Stomach (tissue), 9 donors: Measurements from ENCODE around the gene FAM89B. TPM values are rescaled to one million over a fixed set of nuclear protein-coding genes. Genes with fewer than 3 reads are reported as not detected.
A peak's percentile ranks its signal among the peaks of the same experiment; 100 is the strongest.

Source experiments
- DNase-seq, 2 donors: peaks; one replicate each; pipeline versions ENCODE4 v3.0.0 to v3.0.0-alpha.2; 2013 to 2019
- H3K27ac ChIP-seq, 5 donors: fragments of 200-600 bp in 4 of 5; sonication (generic) in 4 of 5; one replicate each; pipeline ENCODE4 v1.5.1; 2013 to 2019; ENCODE audit warnings: mild to moderate bottlenecking in 1 of 5, moderate library complexity in 1 of 5
- H3K27me3 ChIP-seq, 3 donors: fragments of 200-600 bp; sonication (generic); one replicate each; pipeline ENCODE4 v1.5.1; 2017 to 2019; ENCODE audit warnings: mixed run types in 1 of 3
- H3K36me3 ChIP-seq, 4 donors: fragments of 200-600 bp; sonication (generic); 1 replicate in 3 of 4; 2 replicates in 1 of 4; pipeline ENCODE4 v1.5.1; 2016 to 2019
- H3K4me1 ChIP-seq, 4 donors: fragments of 200-600 bp; sonication (generic); one replicate each; pipeline ENCODE4 v1.5.1; 2016 to 2019
- H3K4me3 ChIP-seq, 4 donors: fragments of 200-600 bp; sonication (generic) in 3 of 4; one replicate each; pipeline ENCODE4 v1.5.1; 2016 to 2019; ENCODE audit warnings: mild to moderate bottlenecking in 1 of 4
- H3K9me3 ChIP-seq, 4 donors: fragments of 200-600 bp; sonication (generic); one replicate each; pipeline ENCODE4 v1.5.1; 2016 to 2019
- CTCF ChIP-seq, 7 experiments: fragments of 450-650 bp in 4 of 7; fragments of 200-600 bp in 3 of 7; sonication (generic) in 3 of 7; IDR thresholded peaks; one replicate each; pipeline ENCODE4 v1.5.1; 2016 to 2019; ENCODE audit warnings: antibody characterized with exemption in 7 of 7, control low read depth in 2 of 7, mild to moderate bottlenecking in 1 of 7
- EP300 ChIP-seq: sonication (generic); formaldehyde crosslinking; IDR thresholded peaks from one replicate; pipeline ENCODE4 v1.6.1; 2017; ENCODE audit warnings: antibody characterized with exemption
- POLR2A ChIP-seq, 4 donors: fragments of 450-650 bp; IDR thresholded peaks; one replicate each; pipeline ENCODE4 v1.6.1; 2016; ENCODE audit warnings: antibody characterized with exemption in 4 of 4, control low read depth in 2 of 4, mild to moderate bottlenecking in 1 of 4, moderate library complexity in 1 of 4
- POLR2AphosphoS5 ChIP-seq, 3 donors: sonication (generic); formaldehyde crosslinking; IDR thresholded peaks; one replicate each; pipeline ENCODE4 v1.6.1; 2016; ENCODE audit warnings: antibody characterized with exemption in 3 of 3
- WGBS, 5 donors: extraction: QIAGEN DNeasy Blood & Tissue Kit in 3 of 5; methylation state at CpG; one replicate each; pipeline versions ENCODE4 v1.1.5 to v1.1.7; 2013 to 2018; 5-methylcytosine and 5-hydroxymethylcytosine counted together
- intact Hi-C: fragments of 100-400 bp; cut with DNase I; formaldehyde crosslinking; loops from one replicate; pipeline ENCODE4 v1.15.1; 2023; ENCODE audit warnings: low total_unique reads
- polyA plus RNA-seq, 3 donors: library from polyadenylated mRNA; stranded (reverse); fragments of 200-250 nt; gene quantifications; one replicate each; pipeline ENCODE4 v1.2.3, GENCODE V29; 2013
- total RNA-seq, 5 donors: library from RNA; depleted of rRNA; stranded (reverse); fragments of >200 nt; gene quantifications; one replicate each; pipeline versions ENCODE4 v1.1.0 to v1.2.3, GENCODE V29; 2014 to 2016
- donor health status: healthy with polysubstance abuse.
- donor health status: Bipolar disorder and iron deficiency.
- donor health status: healthy.

Gene FAM89B
- total and polyA plus RNA-seq, 8 donors = 3.9 to 68.2 (median 56.8) TPM

GRCh38 chr11:65526744-65527143, 45.6 kb upstream of the FAM89B start:
- H3K9me3 ChIP-seq = no peaks in the 10 kb centered on the region
- peak overlapping the region in 1 of 4 donors; percentile 71 for H3K4me3 ChIP-seq
- no peaks in the 10 kb centered on the region for H3K27me3 ChIP-seq
- peak in 1 of 2 donors; percentile 7 for DNase-seq
- H3K4me1 ChIP-seq = peaks cover 21 to 52% (median 41%) of the 10 kb centered on the region in 4 donors
- WGBS, 5 donors = 87 to 94% (median 90%) methylated on average over 7 to 8 of the region's 8 CpGs
- TF ChIP-seq EP300 (no peak), POLR2A (IDR thresholded peaks at IDR 0.05) (no peak), CTCF (IDR thresholded peaks at IDR 0.05) (no peak), POLR2AphosphoS5 (IDR thresholded peaks at IDR 0.05) (no peak)
- intact Hi-C loops = no loop called here
- peaks cover 37 to 56% (median 55%) of the 10 kb centered on the region in 4 donors for H3K36me3 ChIP-seq
- no peak overlapping the region for H3K27ac ChIP-seq

DNA sequence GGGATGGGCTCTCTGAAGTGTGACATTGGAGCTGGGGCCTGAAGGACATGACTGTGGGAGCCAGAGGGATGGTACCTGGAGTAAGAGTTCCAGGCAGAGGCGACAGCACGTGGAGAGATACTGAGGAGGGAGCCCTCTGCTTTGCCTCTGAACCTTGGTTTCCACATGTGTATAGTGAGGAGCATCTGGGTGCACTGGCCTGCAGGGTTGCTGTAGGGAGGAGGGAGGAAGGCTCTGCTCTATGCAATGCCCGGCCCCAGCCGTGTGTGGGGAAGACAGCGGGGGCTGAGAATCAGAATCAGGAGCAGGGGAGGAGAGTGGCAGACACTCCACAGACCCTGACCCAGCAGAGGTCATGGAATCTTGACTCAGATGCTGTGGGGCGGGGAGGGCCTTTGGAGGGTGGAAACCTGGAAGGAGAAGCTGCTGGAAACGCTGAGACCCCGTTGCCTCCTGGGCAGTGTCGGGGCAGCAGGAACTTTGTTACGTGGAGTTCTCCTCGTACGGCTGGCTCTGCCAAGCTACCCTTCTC, 43.5 kb upstream of the FAM89B start:
- Histone ChIP-seq H3K4me3 (no peak overlapping the region), H3K27me3 (no peaks in the 10 kb centered on the region), H3K27ac (no peak overlapping the region), H3K36me3 (peaks cover 54 to 77% (median 77%) of the 10 kb centered on the region in 4 donors), H3K4me1 (peaks cover 21 to 44% (median 35%) of the 10 kb centered on the region in 4 donors), H3K9me3 (no peaks in the 10 kb centered on the region)
- DNase-seq = peak in 1 of 2 donors; percentile 5
- TF ChIP-seq POLR2AphosphoS5 (IDR thresholded peaks at IDR 0.05) = no peak
- TF ChIP-seq EP300 = no peak
- TF ChIP-seq POLR2A (IDR thresholded peaks at IDR 0.05) = no peak
- TF ChIP-seq CTCF (IDR thresholded peaks at IDR 0.05) = no peak
- 89 to 95% (median 93%) methylated on average over 12 of the region's 12 CpGs for WGBS, 5 donors
- intact Hi-C loops = no loop called here

DNA sequence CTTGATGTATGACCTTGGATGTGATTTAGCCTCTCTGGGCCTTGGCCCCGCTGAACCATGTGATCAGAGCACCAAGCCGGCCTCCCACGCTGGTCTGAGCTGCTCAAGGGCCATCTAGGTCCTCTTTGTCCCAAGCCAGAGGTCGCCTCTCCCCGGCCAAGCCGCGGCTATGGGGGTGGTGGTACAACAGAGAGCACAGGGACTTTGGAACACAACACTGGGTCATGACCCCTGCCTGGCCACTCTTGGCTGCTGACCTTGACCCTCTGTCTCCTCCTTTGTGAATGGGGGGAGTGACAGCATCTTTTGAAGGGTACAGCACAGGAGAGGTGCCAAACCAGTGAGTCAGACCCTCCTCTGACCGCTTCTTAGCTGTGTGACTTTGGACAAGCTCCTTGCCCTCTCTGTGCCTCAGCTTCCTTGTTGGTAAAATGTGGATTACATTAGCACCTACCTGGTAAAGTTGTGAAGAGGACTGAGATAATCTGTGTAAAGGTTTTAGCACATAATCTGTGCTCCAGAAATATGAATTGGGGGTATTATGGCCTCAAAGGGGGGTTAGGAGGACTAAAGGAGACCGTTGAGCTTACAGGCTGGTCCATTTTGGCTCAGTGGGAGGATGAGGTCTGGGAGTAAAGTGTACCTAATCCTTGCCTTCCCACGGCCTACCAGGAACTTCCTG, 42.7 kb upstream of the FAM89B start:
- H3K9me3 ChIP-seq = no peaks in the 10 kb centered on the region
- WGBS, 5 donors = 72 to 88% (median 85%) methylated on average over 7 to 10 of the region's 10 CpGs
- intact Hi-C loops = no loop called here
- no peaks in the 10 kb centered on the region for H3K27me3 ChIP-seq
- H3K36me3 ChIP-seq = peaks cover 57 to 85% (median 83%) of the 10 kb centered on the region in 4 donors
- DNase-seq = peak in 1 of 2 donors; percentile 9
- H3K27ac ChIP-seq = no peak overlapping the region
- H3K4me3 ChIP-seq = no peak overlapping the region
- TF ChIP-seq POLR2AphosphoS5 (IDR thresholded peaks at IDR 0.05) (no peak), EP300 (no peak), CTCF (IDR thresholded peaks at IDR 0.05) (no peak), POLR2A (IDR thresholded peaks at IDR 0.05) (no peak)
- H3K4me1 ChIP-seq = peaks cover 14 to 37% (median 28%) of the 10 kb centered on the region in 4 donors

DNA sequence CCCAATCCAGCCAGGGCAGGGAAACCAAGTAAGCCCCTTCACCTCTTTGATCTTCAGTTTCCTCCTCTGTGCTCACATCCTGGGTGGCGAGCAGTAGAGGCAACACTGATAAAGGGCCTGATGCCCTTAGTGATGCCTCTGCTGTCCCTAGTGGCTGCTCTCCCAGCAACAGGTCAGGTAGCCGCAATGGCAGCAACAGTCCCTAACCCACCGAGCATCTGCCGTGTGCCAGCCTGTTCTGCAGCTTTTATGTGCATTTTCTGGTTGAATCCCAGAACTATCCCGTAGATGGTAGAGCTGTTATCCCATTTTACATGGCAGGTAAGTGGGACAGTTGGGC, 42.2 kb upstream of the FAM89B start:
- no peaks in the 10 kb centered on the region for H3K27me3 ChIP-seq
- H3K9me3 ChIP-seq = no peaks in the 10 kb centered on the region
- peaks cover 14 to 37% (median 28%) of the 10 kb centered on the region in 4 donors for H3K4me1 ChIP-seq
- H3K36me3 ChIP-seq = peaks cover 57 to 90% (median 88%) of the 10 kb centered on the region in 4 donors
- no peak for TF ChIP-seq POLR2A (IDR thresholded peaks at IDR 0.05)
- no peak for TF ChIP-seq POLR2AphosphoS5 (IDR thresholded peaks at IDR 0.05)
- TF ChIP-seq EP300 = no peak
- TF ChIP-seq CTCF (IDR thresholded peaks at IDR 0.05) = no peak
- no peak overlapping the region for H3K4me3 ChIP-seq
- peak in 1 of 2 donors; percentile 33 for DNase-seq
- intact Hi-C loops = no loop called here
- 71 to 88% (median 84%) methylated on average over 5 of the region's 5 CpGs for WGBS, 5 donors
- H3K27ac ChIP-seq = no peak overlapping the region
